Hematopoietic multipotent progenitor cell treated with erythropoietin and hydrocortisone succinate and interleukin-3 and kit ligand, for 15 days (in vitro differentiated cells): ENCODE measurements around the gene RBKS.

Source experiments
- DNase-seq: peaks from one replicate; pipeline ENCODE4 v3.0.0-alpha.2; 2015; ENCODE audit warnings: low spot score

RBKS gene

DNA sequence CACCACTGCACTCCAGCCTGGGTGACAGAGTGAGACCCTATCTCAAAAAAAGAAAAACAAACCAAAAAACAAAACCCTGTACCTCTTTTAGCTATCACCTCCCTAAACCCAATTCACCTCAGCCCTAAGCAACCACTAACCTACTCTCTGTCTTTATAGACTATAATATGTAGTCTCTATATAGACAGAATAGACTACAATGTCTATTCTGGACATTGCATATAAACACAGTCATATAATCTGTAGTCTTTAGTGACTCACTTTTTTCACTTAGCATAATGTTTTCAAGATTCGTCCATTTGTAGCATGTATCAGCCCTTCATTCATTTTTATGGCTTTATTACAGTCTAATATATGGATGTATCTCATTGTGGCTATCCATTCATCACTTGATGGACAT is 155.9 kb downstream of the RBKS start:
- no peak for DNase-seq
